Astrocyte of the spinal cord (primary cell): ENCODE data around the gene SPATA45.

Source experiments
- DNase-seq: peaks from one replicate; pipeline ENCODE4 v3.0.0; 2011; ENCODE audit warnings: low read depth, low spot score
- H3K4me3 ChIP-seq: 2 replicates; pipeline ENCODE4 v1.5.1; 2011; ENCODE audit warnings: low read depth, mild to moderate bottlenecking, low read length, moderate library complexity
- in situ Hi-C: cut with HindIII; loops from 2 replicates; pipeline ENCODE4 v1.10.0; 2017; ENCODE audit warnings: low sequenced_read_pairs
- TF ChIP-seq, protein P1 (sequence below): IDR thresholded peaks from 2 replicates; pipeline ENCODE4 v1.5.1; 2012; ENCODE audit warnings: low read depth, mild to moderate bottlenecking, low read length, inconsistent platforms

Gene SPATA45

DNA sequence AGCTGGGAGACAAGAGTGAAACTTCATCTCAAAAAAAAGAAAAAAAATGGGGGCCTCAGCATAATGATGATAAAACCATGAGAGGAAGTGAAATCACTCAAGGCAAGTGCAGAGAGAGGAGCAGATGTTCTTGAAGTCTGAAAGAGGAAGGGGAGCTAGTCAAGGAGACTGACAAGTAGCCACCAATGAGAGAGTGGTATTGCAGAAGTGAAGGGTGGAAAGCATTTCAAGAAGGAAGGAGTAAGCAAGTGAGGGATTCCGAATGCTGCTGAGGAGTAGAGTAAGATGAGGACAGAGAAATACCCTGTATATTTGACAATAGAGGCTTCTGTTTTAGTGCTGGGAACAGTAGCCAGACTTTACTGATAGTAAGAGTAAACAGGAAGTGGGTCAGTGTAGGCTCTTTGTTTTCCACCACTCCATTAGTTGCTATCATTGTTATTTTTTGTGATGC, 52.9 kb downstream of the SPATA45 start:
- in situ Hi-C loops: no loop called here
- H3K4me3 ChIP-seq: no peak overlapping the region
- DNase-seq: no peak
- TF ChIP-seq, protein P1, sequence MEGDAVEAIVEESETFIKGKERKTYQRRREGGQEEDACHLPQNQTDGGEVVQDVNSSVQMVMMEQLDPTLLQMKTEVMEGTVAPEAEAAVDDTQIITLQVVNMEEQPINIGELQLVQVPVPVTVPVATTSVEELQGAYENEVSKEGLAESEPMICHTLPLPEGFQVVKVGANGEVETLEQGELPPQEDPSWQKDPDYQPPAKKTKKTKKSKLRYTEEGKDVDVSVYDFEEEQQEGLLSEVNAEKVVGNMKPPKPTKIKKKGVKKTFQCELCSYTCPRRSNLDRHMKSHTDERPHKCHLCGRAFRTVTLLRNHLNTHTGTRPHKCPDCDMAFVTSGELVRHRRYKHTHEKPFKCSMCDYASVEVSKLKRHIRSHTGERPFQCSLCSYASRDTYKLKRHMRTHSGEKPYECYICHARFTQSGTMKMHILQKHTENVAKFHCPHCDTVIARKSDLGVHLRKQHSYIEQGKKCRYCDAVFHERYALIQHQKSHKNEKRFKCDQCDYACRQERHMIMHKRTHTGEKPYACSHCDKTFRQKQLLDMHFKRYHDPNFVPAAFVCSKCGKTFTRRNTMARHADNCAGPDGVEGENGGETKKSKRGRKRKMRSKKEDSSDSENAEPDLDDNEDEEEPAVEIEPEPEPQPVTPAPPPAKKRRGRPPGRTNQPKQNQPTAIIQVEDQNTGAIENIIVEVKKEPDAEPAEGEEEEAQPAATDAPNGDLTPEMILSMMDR: no peak

- H3K4me3 ChIP-seq: peak overlapping the region; percentile 98
- DNase-seq: no peak
- TF ChIP-seq, protein P1: no peak
- in situ Hi-C loops: no loop called here
Measured at GRCh38 chr1:212792396-212792908, 55.0 kb downstream of the SPATA45 start.

DNA sequence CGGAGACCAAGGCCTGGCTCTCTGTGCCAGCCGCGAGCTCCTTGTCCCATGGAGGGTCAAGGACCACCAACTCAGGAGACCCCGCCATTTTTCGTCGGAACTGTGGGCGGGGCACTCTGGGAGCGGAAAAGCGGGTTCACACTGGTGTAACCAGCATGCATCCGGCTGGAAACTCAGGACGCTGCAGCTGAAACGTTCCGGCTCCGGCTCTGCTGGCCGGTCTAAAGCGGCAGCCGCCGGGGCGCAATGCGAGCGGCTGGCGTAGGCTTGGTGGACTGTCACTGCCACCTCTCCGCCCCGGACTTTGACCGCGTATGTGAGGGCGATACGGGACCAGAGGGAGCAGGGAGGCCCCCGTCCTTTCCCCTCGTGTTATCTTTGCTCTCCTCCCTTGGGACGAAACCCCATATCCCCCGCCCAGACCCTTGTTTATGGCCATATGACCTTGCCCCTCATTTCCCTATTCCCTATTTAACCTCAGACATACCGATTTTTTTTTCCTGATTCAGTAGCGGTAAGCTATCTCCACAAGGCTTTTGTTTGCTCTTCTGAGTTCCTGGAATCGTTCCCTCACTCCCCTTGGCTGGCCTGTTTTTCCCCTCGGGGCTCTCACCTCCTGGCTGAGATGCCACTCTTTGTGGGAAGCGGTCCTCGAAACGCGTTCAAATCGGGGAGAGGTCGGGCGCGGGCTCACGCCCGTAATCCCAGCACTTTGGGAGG, 55.6 kb downstream of the SPATA45 start, which contains the start of the genes NSL1 and TATDN3:
TSS of gene NSL1 (minus strand) at position 102 of the 720 bp plus-strand sequence. CDS start at position 88, 14 bp downstream.
TSS of gene TATDN3 (plus strand) at position 219 of the 720 bp plus-strand sequence. CDS start at position 247, 28 bp downstream.
- peak within 1 kb of the TSS; percentile 98 for H3K4me3 ChIP-seq
- TF ChIP-seq, protein P1: no peak
- peak; percentile 93 for DNase-seq
- in situ Hi-C loops: no loop called here

GRCh38 chr1:212791261-212791675, 56.2 kb downstream of the SPATA45 start:
- no peak for DNase-seq
- peak overlapping the region; percentile 98 for H3K4me3 ChIP-seq

DNA sequence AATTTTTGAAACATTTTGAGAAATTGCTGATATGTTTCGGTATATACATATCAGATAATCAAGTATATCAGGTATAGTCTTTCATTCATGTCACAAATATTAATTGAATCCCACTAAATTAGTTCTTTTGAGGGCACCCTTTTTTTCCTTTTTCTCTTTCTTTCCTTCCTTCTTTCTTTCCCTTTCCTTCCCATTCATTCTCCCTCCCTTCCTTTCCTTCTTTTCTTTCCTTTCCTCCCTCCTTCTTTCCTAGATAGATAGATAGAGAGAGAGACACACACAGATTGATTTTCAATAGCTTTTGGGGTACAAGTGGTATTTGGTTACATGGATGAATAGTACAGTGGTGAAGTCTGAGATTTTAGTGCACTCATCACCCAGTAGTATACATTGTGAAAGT, 61.6 kb downstream of the SPATA45 start:
- H3K4me3 ChIP-seq: no peak overlapping the region
- no peak for DNase-seq
- in situ Hi-C loops: no loop called here
- TF ChIP-seq, protein P1: no peak

More at GRCh38 chr1:212791261-212791675, 56.2 kb downstream of the SPATA45 start:
- TF ChIP-seq, protein P1: no peak
- in situ Hi-C loops: no loop called here

GRCh38 chr1:212783976-212784375, 63.5 kb downstream of the SPATA45 start:
- H3K4me3 ChIP-seq: no peak overlapping the region
- in situ Hi-C loops: no loop called here
- TF ChIP-seq, protein P1: no peak
- DNase-seq: no peak
